NCI-H226 (cell line): ENCODE data around the gene GABRP.
"Not testable (repeated sequence)": the region's sequence is repeated elsewhere in the genome, so short reads cannot be mapped to it uniquely, and the experiment has no call there.

Experiments used
- DNase-seq: peaks from one replicate; pipeline ENCODE4 v3.0.0-alpha.2; 2015

Gene GABRP

GRCh38 chr5:170755679-170756456 lies 27.7 kb upstream of the GABRP start:
- no peak for DNase-seq

GRCh38 chr5:170756691-170757090 lies 26.8 kb upstream of the GABRP start:
- DNase-seq: no peak

GRCh38 chr5:170757182-170757601 lies 26.3 kb upstream of the GABRP start:
- peak; percentile 52 for DNase-seq

- no peak for DNase-seq
Observed at GRCh38 chr5:170757669-170758068, 25.9 kb upstream of the GABRP start.

GRCh38 chr5:170758481-170758880 lies 25.0 kb upstream of the GABRP start:
- DNase-seq: no peak

GRCh38 chr5:170760113-170760512 lies 23.4 kb upstream of the GABRP start:
- DNase-seq: no peak

- DNase-seq: no peak
Observed at GRCh38 chr5:170761048-170761707, 22.3 kb upstream of the GABRP start.

- no peak for DNase-seq
Observed at GRCh38 chr5:170761708-170762066, 21.8 kb upstream of the GABRP start.

GRCh38 chr5:170762298-170762697 lies 21.2 kb upstream of the GABRP start:
- DNase-seq: not testable (repeated sequence)

- DNase-seq: not testable (repeated sequence)
Observed at GRCh38 chr5:170765868-170766267, 17.7 kb upstream of the GABRP start.

- no peak for DNase-seq
Observed at GRCh38 chr5:170769246-170769645, 14.3 kb upstream of the GABRP start.

- no peak for DNase-seq
Observed at GRCh38 chr5:170769898-170770416, 13.6 kb upstream of the GABRP start.

- DNase-seq: no peak
Observed at GRCh38 chr5:170771496-170771895, 12.0 kb upstream of the GABRP start.

GRCh38 chr5:170773024-170773985 lies 10.2 kb upstream of the GABRP start:
- no peak for DNase-seq

- no peak for DNase-seq
Observed at GRCh38 chr5:170774831-170775230, 8.7 kb upstream of the GABRP start.

- DNase-seq: no peak
Observed at GRCh38 chr5:170781946-170782345, 1.6 kb upstream of the GABRP start.

- no peak for DNase-seq
Observed at GRCh38 chr5:170782438-170782837, 1.1 kb upstream of the GABRP start.

GRCh38 chr5:170785416-170785815 lies 1.9 kb downstream of the GABRP start:
- no peak for DNase-seq

GRCh38 chr5:170787216-170787615 lies 3.7 kb downstream of the GABRP start:
- DNase-seq: no peak

GRCh38 chr5:170788626-170789304 lies 5.2 kb downstream of the GABRP start:
- DNase-seq: no peak

- peak; percentile 18 for DNase-seq
Observed at GRCh38 chr5:170791325-170791954, 7.9 kb downstream of the GABRP start.

GRCh38 chr5:170792878-170793277 lies 9.4 kb downstream of the GABRP start:
- no peak for DNase-seq
